GM18868 (cell line): ENCODE data around the gene GRAMD1A.
"Not testable (repeated sequence)": the region's sequence is repeated elsewhere in the genome, so short reads cannot be mapped to it uniquely, and the experiment has no call there.

Source experiments
- ATAC-seq: cut with Tn5 transposase; IDR thresholded peaks from one replicate; pipeline ENCODE4 v1.9.1; 2021; ENCODE audit warnings: mild to moderate bottlenecking, moderate library complexity; ENCODE audit not compliant: unreplicated experiment

GRAMD1A gene

GRCh38 chr19:35000647-35001501, 751 bp downstream of the GRAMD1A start:
- no peak for ATAC-seq

DNA sequence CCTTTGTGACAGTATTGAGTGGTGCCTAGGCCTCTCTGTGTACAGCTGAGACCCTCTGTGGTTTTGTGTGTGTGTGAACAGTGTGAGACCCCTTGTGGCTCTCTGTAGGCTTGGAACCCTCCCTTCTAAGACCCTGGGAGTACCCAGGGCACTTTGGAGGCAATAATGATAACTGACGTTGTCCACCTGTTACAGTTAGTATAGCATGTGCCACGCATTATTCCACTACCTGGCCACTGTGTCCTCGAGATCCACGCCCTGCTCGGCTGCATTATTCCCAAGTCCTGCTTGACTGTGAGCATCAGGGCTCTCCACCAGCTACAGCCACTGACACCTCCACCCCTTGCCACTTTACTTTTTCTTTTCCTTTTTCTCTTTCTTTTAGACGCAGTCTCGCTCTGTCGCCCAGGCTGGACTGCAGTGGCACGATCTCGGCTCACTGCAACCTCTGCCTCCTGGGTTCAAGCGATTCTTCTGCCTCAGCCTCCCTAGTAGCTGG, 2.0 kb downstream of the GRAMD1A start:
- ATAC-seq = no peak

DNA sequence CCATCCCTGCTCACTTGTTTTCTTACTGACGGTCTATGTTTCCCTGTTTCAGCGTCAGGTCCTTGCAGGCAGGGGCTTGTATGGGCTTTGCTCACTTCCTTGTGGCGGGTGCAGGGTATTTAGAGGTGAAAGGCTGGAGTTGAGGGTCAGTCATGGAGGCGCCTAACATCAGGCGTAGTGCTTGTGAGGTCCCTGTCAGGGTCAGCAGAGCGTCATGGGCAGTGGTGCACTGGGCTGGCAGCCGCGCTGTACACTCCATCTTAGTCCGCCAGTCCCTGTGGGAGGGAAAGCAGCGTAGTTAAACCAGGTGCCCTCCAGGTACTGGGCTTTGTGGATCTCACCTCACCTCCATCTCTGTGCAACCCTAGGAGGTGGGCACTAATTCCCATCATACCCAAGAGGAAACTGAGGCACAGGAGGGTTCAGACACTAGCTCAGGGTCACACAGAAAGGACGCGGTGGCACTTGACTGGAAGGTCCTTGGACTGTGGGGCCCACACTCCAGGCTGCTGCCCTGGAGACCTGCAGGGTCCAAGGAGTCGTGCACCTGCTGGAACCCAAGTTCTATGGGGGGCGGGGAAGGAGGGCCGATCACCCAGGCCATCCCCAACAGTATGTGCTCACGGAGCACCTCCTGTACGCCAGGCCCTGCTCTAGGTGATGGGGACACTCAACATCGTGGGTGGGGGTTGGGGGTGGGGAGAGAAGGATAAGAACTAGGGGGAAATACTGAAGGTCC, 4.6 kb downstream of the GRAMD1A start:
- ATAC-seq = no peak

- no peak for ATAC-seq
Measured at GRCh38 chr19:35005256-35005977, 5.3 kb downstream of the GRAMD1A start.

GRCh38 chr19:35006007-35006341, 5.9 kb downstream of the GRAMD1A start:
- ATAC-seq = not testable (repeated sequence)

GRCh38 chr19:35006342-35006998, 6.3 kb downstream of the GRAMD1A start:
- no peak for ATAC-seq

- no peak for ATAC-seq
Measured at GRCh38 chr19:35006999-35007365, 6.9 kb downstream of the GRAMD1A start.

DNA sequence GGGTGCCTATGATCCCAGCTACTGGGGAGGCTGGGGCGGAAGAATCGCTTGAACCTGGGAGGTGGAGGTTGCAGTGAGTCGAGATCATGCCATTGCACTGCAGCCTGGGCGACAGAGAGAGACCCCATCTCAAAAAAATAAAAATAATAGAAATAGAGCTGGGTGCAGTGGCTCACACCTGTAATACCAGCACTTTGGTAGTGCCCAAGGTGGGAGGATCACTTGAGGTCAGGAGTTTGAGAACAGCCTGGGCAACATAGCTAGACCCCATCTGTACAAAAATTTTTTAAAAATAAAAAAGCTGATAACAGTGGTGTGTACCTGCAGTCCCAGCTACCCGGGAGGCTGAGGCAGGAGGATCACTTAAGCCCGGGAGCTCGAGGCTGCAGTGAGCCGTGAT, 7.3 kb downstream of the GRAMD1A start:
- not testable (repeated sequence) for ATAC-seq

DNA sequence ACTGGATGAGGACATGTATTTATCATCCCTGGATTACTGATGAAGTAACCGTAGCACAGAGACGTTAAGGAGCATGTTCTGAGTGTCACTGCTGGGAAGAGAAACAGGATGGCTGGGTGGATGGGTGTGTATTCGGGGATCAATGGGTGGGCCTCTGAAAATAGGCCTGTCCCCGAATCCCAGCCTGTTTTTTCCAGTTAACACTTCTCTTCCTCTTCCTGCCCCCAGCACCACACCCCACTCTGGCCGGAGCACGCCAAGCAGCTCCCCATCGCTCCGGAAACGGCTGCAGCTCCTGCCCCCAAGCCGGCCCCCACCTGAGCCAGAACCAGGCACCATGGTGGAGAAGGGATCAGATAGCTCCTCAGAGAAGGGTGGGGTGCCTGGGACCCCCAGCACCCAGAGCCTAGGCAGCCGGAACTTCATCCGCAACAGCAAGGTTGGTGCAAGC, 8.8 kb downstream of the GRAMD1A start:
- no peak for ATAC-seq

GRCh38 chr19:35009424-35010415, 9.6 kb downstream of the GRAMD1A start:
- no peak for ATAC-seq

DNA sequence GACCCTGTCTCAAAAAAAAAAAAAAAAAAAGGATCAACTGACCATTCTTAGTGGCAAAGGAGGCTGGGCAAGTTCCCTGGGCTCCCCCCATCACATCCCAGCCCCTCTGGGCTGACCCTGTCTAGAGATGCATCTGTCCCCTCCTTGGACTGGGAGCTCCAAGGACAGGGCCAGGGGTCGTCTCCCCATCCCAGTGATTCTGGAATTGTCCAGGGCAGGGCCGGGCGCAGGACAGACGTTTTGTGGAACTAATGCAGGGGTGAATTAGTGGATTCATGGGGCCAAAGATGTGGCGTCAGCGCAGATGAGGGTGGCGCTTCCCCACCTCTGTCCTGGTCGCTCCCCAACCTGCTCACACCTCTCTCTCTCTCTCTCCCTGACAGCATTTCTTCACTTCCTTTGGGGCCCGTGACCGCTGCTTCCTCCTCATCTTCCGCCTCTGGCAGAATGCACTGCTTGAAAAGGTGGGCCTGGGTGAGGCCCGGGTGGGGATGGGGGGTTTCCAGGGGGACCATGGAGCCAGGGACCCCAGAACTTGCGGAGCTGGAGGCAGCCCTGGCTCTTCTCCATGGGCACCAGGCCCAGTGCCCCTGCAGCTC, 11.1 kb downstream of the GRAMD1A start:
- ATAC-seq = no peak

- ATAC-seq = no peak
Measured at GRCh38 chr19:35011737-35012682, 11.9 kb downstream of the GRAMD1A start.

DNA sequence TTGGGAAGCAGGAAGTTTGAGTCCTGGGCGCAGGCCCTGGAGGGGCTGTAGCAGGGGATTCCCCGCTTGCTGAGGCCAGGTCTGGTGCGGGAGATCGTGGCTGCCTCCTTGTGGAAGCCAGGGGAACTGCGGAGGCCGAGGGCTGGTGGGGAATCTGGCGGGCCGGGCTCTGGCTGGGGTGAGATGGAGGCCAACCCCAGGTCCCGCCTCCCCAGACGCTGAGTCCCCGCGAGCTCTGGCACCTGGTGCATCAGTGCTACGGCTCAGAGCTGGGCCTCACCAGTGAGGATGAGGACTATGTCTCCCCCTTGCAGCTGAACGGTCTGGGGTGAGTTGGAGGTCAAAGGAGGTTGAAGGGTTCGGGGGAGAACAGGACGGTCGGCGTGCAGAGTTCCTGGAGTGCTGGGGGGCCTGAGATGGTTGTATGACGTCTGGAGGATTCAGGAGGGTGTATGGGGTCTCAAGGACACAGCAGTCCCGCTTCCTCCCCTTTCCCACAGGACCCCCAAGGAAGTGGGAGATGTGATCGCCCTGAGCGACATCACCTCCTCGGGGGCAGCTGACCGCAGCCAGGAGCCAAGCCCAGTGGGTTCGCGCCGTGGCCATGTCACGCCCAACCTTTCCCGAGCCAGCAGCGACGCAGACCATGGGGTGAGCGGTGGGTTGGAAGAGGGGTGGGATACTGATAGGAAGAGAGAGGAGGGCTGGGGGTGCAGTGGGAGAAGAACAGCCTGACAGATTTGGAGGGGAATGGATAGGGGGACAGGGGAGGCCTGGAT, 13.1 kb downstream of the GRAMD1A start:
- no peak for ATAC-seq

DNA sequence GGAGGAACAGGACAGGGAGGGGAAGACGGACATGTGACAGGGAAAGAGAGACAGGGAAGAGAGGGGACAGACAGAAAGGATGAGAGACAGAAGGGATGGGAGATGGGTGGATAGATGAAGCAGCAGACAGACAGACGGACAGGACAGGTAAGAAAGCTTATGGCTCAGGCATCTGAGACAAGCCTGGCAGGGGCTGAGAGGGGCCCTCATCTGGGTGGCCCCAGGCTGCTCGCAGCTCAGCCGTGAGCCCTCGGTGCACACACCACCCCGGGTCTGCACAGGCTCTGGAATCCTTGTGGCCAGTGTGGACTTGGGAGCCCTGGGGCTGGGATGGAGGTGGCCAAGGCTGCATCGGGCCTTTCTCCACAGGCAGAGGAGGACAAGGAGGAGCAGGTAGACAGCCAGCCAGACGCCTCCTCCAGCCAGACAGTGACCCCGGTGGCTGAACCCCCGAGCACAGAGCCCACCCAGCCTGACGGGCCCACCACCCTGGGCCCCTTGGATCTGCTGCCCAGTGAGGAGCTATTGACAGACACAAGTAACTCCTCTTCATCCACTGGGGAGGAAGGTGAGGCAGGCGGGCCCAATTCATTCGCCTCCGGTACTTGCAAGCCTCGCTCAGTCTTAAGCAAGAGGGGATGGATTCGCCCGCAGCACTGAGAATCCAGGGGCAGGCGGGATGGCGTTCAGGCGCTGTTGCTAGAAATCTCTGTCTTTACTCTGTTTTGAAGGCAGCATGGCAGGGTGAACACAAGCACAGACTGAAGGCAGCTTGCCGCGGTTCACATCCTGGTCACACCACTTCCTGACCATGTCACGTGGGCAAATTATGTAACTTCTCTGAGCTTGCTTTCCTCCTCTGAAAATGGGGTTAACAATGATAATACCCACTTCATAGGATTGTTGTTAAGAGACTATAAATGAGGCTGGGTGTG, 14.0 kb downstream of the GRAMD1A start:
- no peak for ATAC-seq

GRCh38 chr19:35014774-35015173, 14.7 kb downstream of the GRAMD1A start:
- ATAC-seq = not testable (repeated sequence)

GRCh38 chr19:35015270-35015953, 15.3 kb downstream of the GRAMD1A start:
- no peak for ATAC-seq
